Measurements from ENCODE around the gene POM121.
"Not testable (repeated sequence)": the region's sequence is repeated elsewhere in the genome, so short reads cannot be mapped to it uniquely, and the experiment has no call there.

The POM121 gene

DNA sequence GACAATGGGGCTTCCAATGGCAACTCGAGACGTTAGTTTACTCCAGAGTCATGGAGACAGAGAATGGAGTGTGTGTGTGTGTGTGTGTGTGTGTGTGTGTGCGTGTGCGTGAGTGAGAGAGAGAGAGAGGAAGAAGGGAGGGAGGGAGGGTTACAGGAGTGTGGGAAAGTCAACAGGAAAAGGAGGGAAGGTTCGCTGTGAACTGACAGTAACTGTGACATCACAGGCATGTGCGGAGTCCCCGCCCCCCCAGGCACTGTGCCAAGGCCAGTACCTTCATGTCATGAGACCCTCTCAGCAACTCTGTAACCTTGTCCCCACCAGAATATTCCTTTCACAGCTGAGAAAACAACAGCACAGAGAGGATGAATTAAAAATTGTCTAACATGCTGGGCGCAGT, 72.6 kb downstream of the POM121 start:
- DNase-seq (ENCODE audit: low read depth in 2 of 2): not testable (repeated sequence)

DNA sequence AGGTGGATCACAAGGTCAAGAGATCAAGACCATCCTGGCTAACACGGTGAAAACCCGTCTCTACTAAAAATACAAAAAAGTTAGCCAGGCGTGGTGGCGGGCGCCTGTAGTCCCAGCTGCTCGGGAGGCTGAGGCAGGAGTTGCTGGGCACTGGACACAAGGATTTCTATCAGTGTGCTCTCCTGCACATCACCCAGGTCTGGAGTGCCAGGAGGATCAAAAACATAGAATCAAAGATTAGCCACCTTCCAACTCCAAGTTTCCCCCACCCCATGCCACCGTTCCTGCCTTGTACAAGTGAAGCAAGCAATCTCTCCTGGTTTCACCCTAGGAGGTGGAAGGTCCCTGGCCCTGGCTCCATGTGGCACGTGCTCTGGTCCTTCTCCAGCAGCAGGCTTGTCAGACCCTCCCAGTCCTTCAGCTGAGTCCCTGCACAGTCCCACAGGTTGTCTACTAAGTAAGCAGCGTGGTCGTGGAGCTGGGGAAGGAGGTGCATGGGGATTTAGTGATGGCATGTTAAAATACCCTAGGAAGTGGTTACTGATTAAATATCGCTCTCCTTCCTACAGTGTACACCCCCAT, 73.1 kb downstream of the POM121 start:
- DNase-seq (ENCODE audit: low read depth in 2 of 2): not testable (repeated sequence)

Data from stimulated activated CD8-positive, alpha-beta memory T cell treated with anti-CD3 and anti-CD28 coated beads, Interleukin-15, amount 100 ng/mL, for 4 hours (primary cell).